Measurements from ENCODE around the gene SFRP2.

Gene SFRP2

GRCh38 chr4:153792618-153793247, 3.9 kb upstream of the SFRP2 start:
- no peak for DNase-seq

GRCh38 chr4:153791746-153792617, 3.1 kb upstream of the SFRP2 start:
- peak; percentile 23 for DNase-seq

GRCh38 chr4:153790962-153791551, 2.2 kb upstream of the SFRP2 start:
- peak; percentile 47 for DNase-seq

- DNase-seq = no peak
Measured at GRCh38 chr4:153790500-153790865, 1.6 kb upstream of the SFRP2 start.

GRCh38 chr4:153789741-153790499, 1.0 kb upstream of the SFRP2 start:
- no peak for DNase-seq

GRCh38 chr4:153788051-153788412, 851 bp downstream of the SFRP2 start:
- no peak for DNase-seq

- no peak for DNase-seq
Measured at GRCh38 chr4:153787575-153787974, 1.3 kb downstream of the SFRP2 start.

GRCh38 chr4:153787061-153787560, 1.8 kb downstream of the SFRP2 start:
- no peak for DNase-seq

GRCh38 chr4:153785910-153786721, 2.8 kb downstream of the SFRP2 start:
- DNase-seq = no peak

- no peak for DNase-seq
Measured at GRCh38 chr4:153784166-153784699, 4.7 kb downstream of the SFRP2 start.

- DNase-seq = no peak
Measured at GRCh38 chr4:153782581-153782980, 6.3 kb downstream of the SFRP2 start.

- no peak for DNase-seq
Measured at GRCh38 chr4:153781717-153782416, 7.0 kb downstream of the SFRP2 start.

- no peak for DNase-seq
Measured at GRCh38 chr4:153781280-153781679, 7.6 kb downstream of the SFRP2 start.

GRCh38 chr4:153780876-153781275, 8.0 kb downstream of the SFRP2 start:
- DNase-seq = no peak

GRCh38 chr4:153780221-153780620, 8.7 kb downstream of the SFRP2 start:
- no peak for DNase-seq

GRCh38 chr4:153778383-153778782, 10.5 kb downstream of the SFRP2 start:
- no peak for DNase-seq

GRCh38 chr4:153777421-153777820, 11.5 kb downstream of the SFRP2 start:
- no peak for DNase-seq

GRCh38 chr4:153776601-153777000, 12.3 kb downstream of the SFRP2 start:
- no peak for DNase-seq

- DNase-seq = no peak
Measured at GRCh38 chr4:153773236-153773690, 15.6 kb downstream of the SFRP2 start.

- DNase-seq = no peak
Measured at GRCh38 chr4:153771046-153771445, 17.8 kb downstream of the SFRP2 start.

- DNase-seq = no peak
Measured at GRCh38 chr4:153766758-153767157, 22.1 kb downstream of the SFRP2 start.
